ENCODE measurements around the gene CDC42BPA.
"Not testable (repeated sequence)": the region's sequence is repeated elsewhere in the genome, so short reads cannot be mapped to it uniquely, and the experiment has no call there.

CDC42BPA gene

GRCh38 chr1:226966683-226967082 lies 351.6 kb downstream of the CDC42BPA start:
- DNase-seq: no peak

- DNase-seq: no peak
Measured at GRCh38 chr1:226965581-226966440, 352.5 kb downstream of the CDC42BPA start.

- no peak for DNase-seq
Measured at GRCh38 chr1:226964611-226965486, 353.4 kb downstream of the CDC42BPA start.

GRCh38 chr1:226964068-226964425 lies 354.2 kb downstream of the CDC42BPA start:
- no peak for DNase-seq

- DNase-seq: no peak
Measured at GRCh38 chr1:226962421-226963391, 355.6 kb downstream of the CDC42BPA start.

- DNase-seq: no peak
Measured at GRCh38 chr1:226960944-226961765, 357.1 kb downstream of the CDC42BPA start.

GRCh38 chr1:226960256-226960655 lies 358.0 kb downstream of the CDC42BPA start:
- no peak for DNase-seq

GRCh38 chr1:226958300-226958699 lies 360.0 kb downstream of the CDC42BPA start:
- DNase-seq: no peak

GRCh38 chr1:226957714-226958113 lies 360.6 kb downstream of the CDC42BPA start:
- DNase-seq: no peak

GRCh38 chr1:226956942-226957713 lies 361.2 kb downstream of the CDC42BPA start:
- peak in 1 of 51 donors; percentile 18 for DNase-seq

- DNase-seq: not testable (repeated sequence)
Measured at GRCh38 chr1:226955857-226956256, 362.4 kb downstream of the CDC42BPA start.

- DNase-seq: no peak
Measured at GRCh38 chr1:226954777-226955176, 363.5 kb downstream of the CDC42BPA start.

GRCh38 chr1:226954337-226954736 lies 364.0 kb downstream of the CDC42BPA start:
- no peak for DNase-seq

GRCh38 chr1:226953175-226953800 lies 365.0 kb downstream of the CDC42BPA start:
- no peak for DNase-seq

- DNase-seq: no peak
Measured at GRCh38 chr1:226952118-226952441, 366.2 kb downstream of the CDC42BPA start.

- DNase-seq: no peak
Measured at GRCh38 chr1:226951286-226952117, 366.8 kb downstream of the CDC42BPA start.

- no peak for DNase-seq
Measured at GRCh38 chr1:226950871-226951270, 367.4 kb downstream of the CDC42BPA start.

- no peak for DNase-seq
Measured at GRCh38 chr1:226950316-226950715, 368.0 kb downstream of the CDC42BPA start.
